SIG-M5 treated with dmso at 0.1 percent for 504 hours (cell line): ENCODE measurements around the gene PCYOX1L.
A peak's percentile ranks its signal among the peaks of the same experiment; 100 is the strongest.

Experiments
- DNase-seq: peaks from one replicate; lab custom pipeline; 2025; ENCODE audit not compliant: unreplicated experiment; lab: John Stamatoyannopoulos, UW

The PCYOX1L gene

GRCh38 chr5:149357370-149358293, at the start of gene PCYOX1L:
Gene PCYOX1L (plus strand): TSS chr5:149358046. CDS start chr5:149358069, 23 bp downstream.
- peak; percentile 97 for DNase-seq

- no peak for DNase-seq
These were observed 48.5 kb upstream of the PCYOX1L start for GRCh38 chr5:149309354-149309753.

- no peak for DNase-seq
These were observed 47.4 kb upstream of the PCYOX1L start for GRCh38 chr5:149310488-149310887.

- DNase-seq, result no peak
These were observed 46.7 kb upstream of the PCYOX1L start for GRCh38 chr5:149310947-149311658.

- no peak for DNase-seq
These were observed 44.5 kb upstream of the PCYOX1L start for GRCh38 chr5:149313151-149313841.

GRCh38 chr5:149314571-149315111, 43.2 kb upstream of the PCYOX1L start:
- DNase-seq, result no peak

GRCh38 chr5:149315753-149316152, 42.1 kb upstream of the PCYOX1L start:
- no peak for DNase-seq

GRCh38 chr5:149317281-149318048, 40.4 kb upstream of the PCYOX1L start:
- peak; percentile 57 for DNase-seq

- no peak for DNase-seq
These were observed 38.7 kb upstream of the PCYOX1L start for GRCh38 chr5:149319174-149319573.

- DNase-seq, result peak; percentile 26
These were observed 37.0 kb upstream of the PCYOX1L start for GRCh38 chr5:149320791-149321330.

GRCh38 chr5:149322518-149322917, 35.3 kb upstream of the PCYOX1L start:
- DNase-seq, result no peak

- DNase-seq, result no peak
These were observed 34.6 kb upstream of the PCYOX1L start for GRCh38 chr5:149323210-149323609.

- no peak for DNase-seq
These were observed 34.1 kb upstream of the PCYOX1L start for GRCh38 chr5:149323621-149324205.

- no peak for DNase-seq
These were observed 33.2 kb upstream of the PCYOX1L start for GRCh38 chr5:149324641-149325040.

- no peak for DNase-seq
These were observed 32.6 kb upstream of the PCYOX1L start for GRCh38 chr5:149325166-149325735.

GRCh38 chr5:149325894-149326293, 32.0 kb upstream of the PCYOX1L start:
- no peak for DNase-seq

GRCh38 chr5:149326611-149327010, 31.2 kb upstream of the PCYOX1L start:
- no peak for DNase-seq

GRCh38 chr5:149328177-149328576, 29.7 kb upstream of the PCYOX1L start:
- no peak for DNase-seq

GRCh38 chr5:149333711-149334443, 24.0 kb upstream of the PCYOX1L start:
- DNase-seq, result no peak
